Gastrocnemius medialis (tissue), 4 donors: ENCODE measurements around the gene TCERG1L. TPM values are rescaled to one million over a fixed set of nuclear protein-coding genes. Genes with fewer than 3 reads are reported as not detected.

Experiments used
- ATAC-seq, 2 donors: fragments of 150-250 bp; one replicate each; pipeline ENCODE4 v1.9.1; 2016
- DNase-seq, 2 donors: peaks; one replicate each; pipeline ENCODE4 v3.0.0-alpha.2; 2019
- H3K27ac ChIP-seq, 4 donors: fragments of 200-600 bp; sonication (generic); 1 replicate in 1 of 4; 2 replicates in 3 of 4; pipeline ENCODE4 v1.5.1; 2016 to 2018; ENCODE audit warnings: mild to moderate bottlenecking in 2 of 4, moderate library complexity in 1 of 4
- H3K27me3 ChIP-seq, 3 donors: fragments of 200-600 bp; sonication (generic) in 2 of 3; 1 replicate in 1 of 3; 2 replicates in 2 of 3; pipeline versions ENCODE4 v1.5.1 to v1.6.0; 2016 to 2019; ENCODE audit warnings: mild to moderate bottlenecking in 1 of 3, moderate library complexity in 1 of 3
- H3K36me3 ChIP-seq, 2 donors: fragments of 200-600 bp; sonication (generic) in 1 of 2; one replicate each; pipeline ENCODE4 v1.5.1; 2017 to 2018
- H3K4me1 ChIP-seq, 2 donors: fragments of 200-600 bp; sonication (generic) in 1 of 2; one replicate each; pipeline ENCODE4 v1.5.1; 2016 to 2017; ENCODE audit warnings: mild to moderate bottlenecking in 2 of 2
- H3K4me3 ChIP-seq, 4 donors: fragments of 200-600 bp; sonication (generic) in 3 of 4; 1 replicate in 1 of 4; 2 replicates in 3 of 4; pipeline ENCODE4 v1.5.1; 2016 to 2019; ENCODE audit warnings: mild to moderate bottlenecking in 2 of 4
- H3K9me3 ChIP-seq, 3 donors: fragments of 200-600 bp; sonication (generic) in 2 of 3; 1 replicate in 1 of 3; 2 replicates in 2 of 3; pipeline ENCODE4 v1.5.1; 2016 to 2019
- CTCF ChIP-seq, 5 experiments: fragments of 450-650 bp in 3 of 5; fragments of 200-600 bp in 2 of 5; sonication (generic) in 2 of 5; IDR thresholded peaks in 4 of 5; conservative IDR thresholded peaks in 1 of 5; 1 replicate in 4 of 5; 2 replicates in 1 of 5; pipeline ENCODE4 v1.5.1; 2016 to 2019; ENCODE audit warnings: antibody characterized with exemption in 5 of 5, mild to moderate bottlenecking in 3 of 5, moderate library complexity in 3 of 5
- POLR2A ChIP-seq, 2 donors: fragments of 450-650 bp; IDR thresholded peaks; one replicate each; pipeline ENCODE4 v1.6.1; 2017; ENCODE audit warnings: antibody characterized with exemption in 2 of 2, mild to moderate bottlenecking in 2 of 2, moderate library complexity in 2 of 2
- in situ Hi-C, 4 donors: fragments of 200-750 bp; cut with MboI; loops; one replicate each; pipeline versions ENCODE4 v1.15.0 to v1.8.0; 2017; ENCODE audit warnings: low sequenced_read_pairs in 4 of 4
- intact Hi-C: fragments of 100-400 bp; cut with DNase I; formaldehyde crosslinking; loops from one replicate; pipeline ENCODE4 v1.15.1; 2023; ENCODE audit warnings: low total_unique reads
- total RNA-seq, 4 donors: library from RNA; depleted of rRNA; stranded (reverse); fragments of >200 nt; gene quantifications; one replicate each; pipeline versions ENCODE4 v1.1.0 to v1.2.3, GENCODE V29; 2016

The TCERG1L gene
- total RNA-seq, 4 donors from 2014 or later, result not detected

GRCh38 chr10:131112691-131113090, 198.8 kb downstream of the TCERG1L start:
- in situ Hi-C loops, result no loop called here
- ATAC-seq (no peak), DNase-seq (no peak)
- no peak for TF ChIP-seq CTCF (IDR thresholded peaks at IDR 0.05 in 4 of 5, conservative IDR thresholded peaks at IDR 0.05 in 1 of 5)
- Histone ChIP-seq H3K9me3 (no peaks in the 10 kb centered on the region), H3K4me3 (no peak overlapping the region), H3K27ac (no peak overlapping the region), H3K4me1 (no peaks in the 10 kb centered on the region), H3K27me3 (peaks cover 0 to 3% (median 0%) of the 10 kb centered on the region in 3 donors), H3K36me3 (no peaks in the 10 kb centered on the region)
- intact Hi-C loops, result no loop called here

- no peak overlapping the region for H3K27ac ChIP-seq
- no peaks in the 10 kb centered on the region for H3K9me3 ChIP-seq
- no peak for TF ChIP-seq CTCF (IDR thresholded peaks at IDR 0.05 in 4 of 5, conservative IDR thresholded peaks at IDR 0.05 in 1 of 5)
- no peak for TF ChIP-seq POLR2A (IDR thresholded peaks at IDR 0.05)
- H3K4me1 ChIP-seq, result no peaks in the 10 kb centered on the region
- no peak for DNase-seq
- H3K36me3 ChIP-seq, result no peaks in the 10 kb centered on the region
- intact Hi-C loops, result no loop called here
- no peak for ATAC-seq
- in situ Hi-C loops, result no loop called here
- peaks cover 0 to 3% (median 2%) of the 10 kb centered on the region in 3 donors for H3K27me3 ChIP-seq
- no peak overlapping the region for H3K4me3 ChIP-seq
These were observed 199.9 kb downstream of the TCERG1L start for GRCh38 chr10:131111471-131112080.

- no peaks in the 10 kb centered on the region for H3K36me3 ChIP-seq
- H3K9me3 ChIP-seq, result no peaks in the 10 kb centered on the region
- ATAC-seq, result no peak
- peaks cover 0 to 3% (median 2%) of the 10 kb centered on the region in 3 donors for H3K27me3 ChIP-seq
- H3K27ac ChIP-seq, result no peak overlapping the region
- no peak for DNase-seq
- TF ChIP-seq POLR2A (IDR thresholded peaks at IDR 0.05) (no peak), CTCF (IDR thresholded peaks at IDR 0.05 in 4 of 5, conservative IDR thresholded peaks at IDR 0.05 in 1 of 5) (no peak)
- in situ Hi-C loops, result no loop called here
- no peaks in the 10 kb centered on the region for H3K4me1 ChIP-seq
- H3K4me3 ChIP-seq, result no peak overlapping the region
- intact Hi-C loops, result no loop called here
These were observed 200.5 kb downstream of the TCERG1L start for GRCh38 chr10:131111007-131111406.

GRCh38 chr10:131110241-131110783, 201.2 kb downstream of the TCERG1L start:
- intact Hi-C loops, result no loop called here
- Histone ChIP-seq H3K36me3 (no peaks in the 10 kb centered on the region), H3K4me3 (no peak overlapping the region), H3K4me1 (no peaks in the 10 kb centered on the region), H3K27me3 (peaks cover 0 to 3% (median 2%) of the 10 kb centered on the region in 3 donors), H3K9me3 (no peaks in the 10 kb centered on the region), H3K27ac (no peak overlapping the region)
- in situ Hi-C loops, result no loop called here
- no peak for ATAC-seq
- no peak for DNase-seq
- TF ChIP-seq CTCF (IDR thresholded peaks at IDR 0.05 in 4 of 5, conservative IDR thresholded peaks at IDR 0.05 in 1 of 5) (no peak), POLR2A (IDR thresholded peaks at IDR 0.05) (no peak)
